Spleen (tissue), 7 donors: ENCODE results near the gene CCDC39.

ENCODE experiments used
- POLR2A ChIP-seq, 3 donors: fragments of 450-650 bp; IDR thresholded peaks; one replicate each; pipeline ENCODE4 v1.5.1; 2017; ENCODE audit warnings: antibody characterized with exemption in 3 of 3, mild to moderate bottlenecking in 1 of 3
- POLR2AphosphoS5 ChIP-seq, 3 donors: sonication (generic); formaldehyde crosslinking; IDR thresholded peaks; one replicate each; pipeline ENCODE4 v1.5.1; 2017; ENCODE audit warnings: antibody characterized with exemption in 3 of 3
- TF ChIP-seq, protein P1 (sequence below), 11 experiments: fragments of 200-600 bp in 7 of 11; fragments of 450-650 bp in 4 of 11; sonication (generic) in 4 of 11; IDR thresholded peaks in 8 of 11; conservative IDR thresholded peaks in 3 of 11; 1 replicate in 7 of 11; 2 replicates in 4 of 11; pipeline versions ENCODE4 v1.4.0 to v1.8.0; 2016 to 2021; ENCODE audit warnings: antibody characterized with exemption in 11 of 11, inconsistent platforms in 4 of 11, mild to moderate bottlenecking in 1 of 11
- donor health status: DM: no; HTN: no; CAD: no; lungs with moderate emphysema.
- donor health status: DM: no; HTN: no; CAD: no.
- donor health status: DM: no; HTN: no; CAD: no.

DNA sequence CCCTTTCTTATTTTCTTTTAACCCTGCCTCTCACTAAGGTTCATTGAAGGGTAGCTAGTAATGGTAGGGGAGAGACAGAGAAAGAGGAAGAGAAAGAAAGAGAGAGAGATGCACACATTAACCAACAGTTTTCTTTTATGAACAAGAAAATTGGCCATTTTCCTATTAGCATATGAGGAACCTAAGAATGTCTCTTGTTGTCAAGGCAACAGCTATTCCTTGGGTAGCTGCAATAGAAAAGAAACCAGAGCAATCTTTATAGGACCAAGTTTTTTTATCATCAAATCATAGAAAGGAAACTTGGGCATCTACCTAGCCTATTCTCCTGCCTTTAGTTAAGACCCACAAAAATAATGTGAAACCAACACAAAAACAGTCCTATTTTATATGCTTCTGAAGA lies 15.0 kb upstream of the CCDC39 start:
- TF ChIP-seq, protein P1, sequence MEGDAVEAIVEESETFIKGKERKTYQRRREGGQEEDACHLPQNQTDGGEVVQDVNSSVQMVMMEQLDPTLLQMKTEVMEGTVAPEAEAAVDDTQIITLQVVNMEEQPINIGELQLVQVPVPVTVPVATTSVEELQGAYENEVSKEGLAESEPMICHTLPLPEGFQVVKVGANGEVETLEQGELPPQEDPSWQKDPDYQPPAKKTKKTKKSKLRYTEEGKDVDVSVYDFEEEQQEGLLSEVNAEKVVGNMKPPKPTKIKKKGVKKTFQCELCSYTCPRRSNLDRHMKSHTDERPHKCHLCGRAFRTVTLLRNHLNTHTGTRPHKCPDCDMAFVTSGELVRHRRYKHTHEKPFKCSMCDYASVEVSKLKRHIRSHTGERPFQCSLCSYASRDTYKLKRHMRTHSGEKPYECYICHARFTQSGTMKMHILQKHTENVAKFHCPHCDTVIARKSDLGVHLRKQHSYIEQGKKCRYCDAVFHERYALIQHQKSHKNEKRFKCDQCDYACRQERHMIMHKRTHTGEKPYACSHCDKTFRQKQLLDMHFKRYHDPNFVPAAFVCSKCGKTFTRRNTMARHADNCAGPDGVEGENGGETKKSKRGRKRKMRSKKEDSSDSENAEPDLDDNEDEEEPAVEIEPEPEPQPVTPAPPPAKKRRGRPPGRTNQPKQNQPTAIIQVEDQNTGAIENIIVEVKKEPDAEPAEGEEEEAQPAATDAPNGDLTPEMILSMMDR (IDR thresholded peaks at IDR 0.05 in 8 of 11, conservative IDR thresholded peaks at IDR 0.05 in 3 of 11) = no peak
- TF ChIP-seq POLR2AphosphoS5 (IDR thresholded peaks at IDR 0.05) = no peak
- no peak for TF ChIP-seq POLR2A (IDR thresholded peaks at IDR 0.05)
